ENCODE measurements around the gene GCK. TPM values are rescaled to one million over a fixed set of nuclear protein-coding genes. Genes with fewer than 3 reads are reported as not detected.

GCK gene
- polyA plus RNA-seq, 3 donors from 2014 or later = not detected

- DNase-seq = no peak
- Mint-ChIP-seq H3K9me3 (no peaks in the 10 kb centered on the region), H3K4me3 (no peak overlapping the region), H3K27ac (no peak overlapping the region), H3K36me3 (no peaks in the 10 kb centered on the region), H3K27me3 (ENCODE audit: low read depth in 3 of 3) (no peaks in the 10 kb centered on the region), H3K4me1 (no peaks in the 10 kb centered on the region)
These were observed 32.7 kb downstream of the GCK start for GRCh38 chr7:44156453-44157010.

- H3K9me3 Mint-ChIP-seq = no peaks in the 10 kb centered on the region
- H3K27me3 Mint-ChIP-seq (ENCODE audit: low read depth in 3 of 3) = peaks cover 0 to 2% (median 0%) of the 10 kb centered on the region in 3 donors
- no peak overlapping the region for H3K27ac Mint-ChIP-seq
- H3K4me1 Mint-ChIP-seq = no peaks in the 10 kb centered on the region
- H3K4me3 Mint-ChIP-seq = no peak overlapping the region
- no peaks in the 10 kb centered on the region for H3K36me3 Mint-ChIP-seq
- DNase-seq = no peak
These were observed 33.8 kb downstream of the GCK start for GRCh38 chr7:44155191-44156185.

GRCh38 chr7:44154703-44155102 lies 34.5 kb downstream of the GCK start:
- Mint-ChIP-seq H3K27ac (no peak overlapping the region), H3K4me3 (no peak overlapping the region), H3K36me3 (no peaks in the 10 kb centered on the region), H3K27me3 (ENCODE audit: low read depth in 3 of 3) (peaks cover 0 to 2% (median 0%) of the 10 kb centered on the region in 3 donors), H3K9me3 (no peaks in the 10 kb centered on the region), H3K4me1 (no peaks in the 10 kb centered on the region)
- no peak for DNase-seq

GRCh38 chr7:44153948-44154335 lies 35.3 kb downstream of the GCK start:
- Mint-ChIP-seq H3K9me3 (no peaks in the 10 kb centered on the region), H3K36me3 (no peaks in the 10 kb centered on the region), H3K27ac (no peak overlapping the region), H3K4me3 (no peak overlapping the region), H3K27me3 (ENCODE audit: low read depth in 3 of 3) (peaks cover 0 to 2% (median under 1%) of the 10 kb centered on the region in 3 donors), H3K4me1 (no peaks in the 10 kb centered on the region)
- no peak for DNase-seq

- DNase-seq = no peak
- H3K4me1 Mint-ChIP-seq = no peaks in the 10 kb centered on the region
- H3K36me3 Mint-ChIP-seq = no peaks in the 10 kb centered on the region
- no peak overlapping the region for H3K4me3 Mint-ChIP-seq
- H3K27me3 Mint-ChIP-seq (ENCODE audit: low read depth in 3 of 3) = peaks cover 0 to 2% (median 1%) of the 10 kb centered on the region in 3 donors
- H3K27ac Mint-ChIP-seq = no peak overlapping the region
- H3K9me3 Mint-ChIP-seq = no peaks in the 10 kb centered on the region
These were observed 36.0 kb downstream of the GCK start for GRCh38 chr7:44152971-44153947.

- Mint-ChIP-seq H3K27ac (no peak overlapping the region), H3K4me3 (no peak overlapping the region)
- no peak for DNase-seq
These were observed 37.3 kb downstream of the GCK start for GRCh38 chr7:44151956-44152355.

GRCh38 chr7:44150966-44151941 lies 38.0 kb downstream of the GCK start:
- Mint-ChIP-seq H3K9me3 (no peaks in the 10 kb centered on the region), H3K4me1 (peaks cover 0 to 1% of the 10 kb centered on the region in 2 donors), H3K36me3 (no peaks in the 10 kb centered on the region), H3K4me3 (no peak overlapping the region), H3K27ac (no peak overlapping the region), H3K27me3 (ENCODE audit: low read depth in 3 of 3) (peaks cover 1 to 6% (median 2%) of the 10 kb centered on the region in 3 donors)
- DNase-seq = no peak

More at GRCh38 chr7:44151956-44152355, 37.3 kb downstream of the GCK start:
- Mint-ChIP-seq H3K4me1 (no peaks in the 10 kb centered on the region), H3K9me3 (no peaks in the 10 kb centered on the region), H3K27me3 (ENCODE audit: low read depth in 3 of 3) (peaks cover under 1 to 2% (median 1%) of the 10 kb centered on the region in 3 donors), H3K36me3 (no peaks in the 10 kb centered on the region)

GRCh38 chr7:44150466-44150832 lies 38.8 kb downstream of the GCK start:
- H3K36me3 Mint-ChIP-seq = no peaks in the 10 kb centered on the region
- H3K27me3 Mint-ChIP-seq (ENCODE audit: low read depth in 3 of 3) = peaks cover 2 to 6% (median 3%) of the 10 kb centered on the region in 3 donors
- H3K27ac Mint-ChIP-seq = no peak overlapping the region
- no peak for DNase-seq
- H3K9me3 Mint-ChIP-seq = peaks cover 0 to under 1% (median 0%) of the 10 kb centered on the region in 6 donors
- H3K4me1 Mint-ChIP-seq = peaks cover 2 to 4% of the 10 kb centered on the region in 2 donors
- H3K4me3 Mint-ChIP-seq = no peak overlapping the region

- Mint-ChIP-seq H3K9me3 (peaks cover 0 to 1% (median 0%) of the 10 kb centered on the region in 6 donors), H3K27me3 (ENCODE audit: low read depth in 3 of 3) (peaks cover 2 to 6% (median 4%) of the 10 kb centered on the region in 3 donors), H3K4me3 (no peak overlapping the region), H3K27ac (no peak overlapping the region), H3K4me1 (peaks cover 6 to 7% of the 10 kb centered on the region in 2 donors), H3K36me3 (no peaks in the 10 kb centered on the region)
- no peak for DNase-seq
These were observed 39.4 kb downstream of the GCK start for GRCh38 chr7:44149571-44150465.

GRCh38 chr7:44148961-44149536 lies 40.2 kb downstream of the GCK start:
- Mint-ChIP-seq H3K36me3 (no peaks in the 10 kb centered on the region), H3K4me3 (no peak overlapping the region), H3K27ac (no peak overlapping the region), H3K4me1 (peaks cover 7 to 8% of the 10 kb centered on the region in 2 donors), H3K27me3 (ENCODE audit: low read depth in 3 of 3) (peaks cover 2 to 6% (median 4%) of the 10 kb centered on the region in 3 donors), H3K9me3 (peaks cover 0 to 1% (median 0%) of the 10 kb centered on the region in 6 donors)
- no peak for DNase-seq

GRCh38 chr7:44148166-44148565 lies 41.1 kb downstream of the GCK start:
- Mint-ChIP-seq H3K27ac (no peak overlapping the region), H3K36me3 (no peaks in the 10 kb centered on the region), H3K4me3 (no peak overlapping the region), H3K4me1 (peaks cover 7 to 8% of the 10 kb centered on the region in 2 donors), H3K27me3 (ENCODE audit: low read depth in 3 of 3) (peaks cover 2 to 6% (median 4%) of the 10 kb centered on the region in 3 donors), H3K9me3 (peaks cover 0 to 1% (median 0%) of the 10 kb centered on the region in 6 donors)
- no peak for DNase-seq
